ENCODE data around the gene XXYLT1.

XXYLT1 gene

DNA sequence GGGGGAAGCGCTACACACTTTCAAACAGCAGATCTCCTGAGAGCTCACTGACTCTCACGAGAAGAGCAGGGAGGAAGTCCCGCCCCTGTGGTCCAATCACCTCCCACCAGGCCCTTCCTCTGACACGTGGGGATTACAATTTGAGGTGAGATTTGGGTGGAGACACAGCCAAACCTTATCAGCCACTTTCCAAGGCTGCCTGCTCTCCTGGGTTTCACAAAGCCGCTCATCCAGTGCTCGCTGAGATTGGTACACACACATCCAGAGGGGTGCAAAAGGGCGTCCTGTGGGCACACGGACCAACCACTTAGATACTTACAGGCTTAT lies 23.1 kb downstream of the XXYLT1 start:
- DNase-seq: peak in 1 of 2 donors; percentile 19
- Histone ChIP-seq H3K36me3 (peaks cover 0 to 4% (median 0%) of the 10 kb centered on the region in 3 donors), H3K4me3 (no peak overlapping the region), H3K9me3 (no peaks in the 10 kb centered on the region), H3K27ac (no peak overlapping the region), H3K4me1 (no peaks in the 10 kb centered on the region), H3K27me3 (no peaks in the 10 kb centered on the region)
- TF ChIP-seq CTCF (IDR thresholded peaks at IDR 0.05): no peak
- intact Hi-C loops (cut with DNase I; ENCODE audit: low total_unique reads): no loop called here

DNA sequence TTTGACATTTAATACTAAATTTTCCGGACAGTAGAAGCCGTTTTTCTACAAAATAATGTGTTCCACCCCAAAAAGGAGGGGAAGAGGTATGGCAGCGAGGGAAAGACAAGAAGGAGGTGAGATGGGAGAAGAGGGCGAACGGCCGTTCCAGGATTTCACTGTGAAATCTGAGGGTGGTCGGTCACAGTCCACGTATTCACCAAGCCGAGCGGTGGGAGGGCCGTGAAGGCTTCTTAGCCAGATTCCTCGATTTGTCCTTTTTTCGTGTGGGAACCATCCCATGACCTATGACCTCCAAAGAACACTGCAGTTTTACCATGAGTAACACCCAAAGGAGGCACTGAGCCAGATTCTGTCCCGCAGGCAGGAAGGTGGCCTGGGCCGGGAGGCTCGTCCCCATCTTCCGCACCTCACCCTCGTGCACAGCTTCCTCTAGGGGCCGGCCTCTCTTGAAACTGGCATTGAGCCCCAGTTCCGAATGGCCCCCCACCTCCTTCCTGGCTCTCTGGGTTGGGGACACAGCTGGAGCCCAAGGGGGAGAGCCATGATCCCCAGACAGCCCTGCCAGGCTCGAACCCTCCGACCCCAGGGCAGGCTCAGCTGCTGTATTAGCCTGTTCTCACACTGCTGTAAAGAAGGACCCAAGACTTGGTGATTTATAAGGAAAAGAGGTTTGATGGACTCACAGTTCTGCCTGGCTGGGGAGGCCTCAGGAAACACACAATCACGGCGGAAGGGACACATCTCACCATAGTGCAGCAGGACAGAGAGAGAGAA lies 23.7 kb downstream of the XXYLT1 start:
- no peak for TF ChIP-seq CTCF (IDR thresholded peaks at IDR 0.05)
- no peak overlapping the region for H3K27ac ChIP-seq
- intact Hi-C loops (cut with DNase I; ENCODE audit: low total_unique reads): no loop called here
- no peaks in the 10 kb centered on the region for H3K9me3 ChIP-seq
- no peaks in the 10 kb centered on the region for H3K27me3 ChIP-seq
- H3K4me1 ChIP-seq: no peaks in the 10 kb centered on the region
- DNase-seq: peak in 1 of 2 donors; percentile 45
- H3K36me3 ChIP-seq: peaks cover 0 to 4% (median 0%) of the 10 kb centered on the region in 3 donors
- H3K4me3 ChIP-seq: no peak overlapping the region

GRCh38 chr3:195246581-195246995 lies 24.4 kb downstream of the XXYLT1 start:
- no peaks in the 10 kb centered on the region for H3K4me1 ChIP-seq
- DNase-seq: peak in 1 of 2 donors; percentile 43
- H3K27me3 ChIP-seq: no peaks in the 10 kb centered on the region
- H3K27ac ChIP-seq: no peak overlapping the region
- intact Hi-C loops (cut with DNase I; ENCODE audit: low total_unique reads): no loop called here
- no peak overlapping the region for H3K4me3 ChIP-seq
- H3K36me3 ChIP-seq: peaks cover 0 to 4% (median 0%) of the 10 kb centered on the region in 3 donors
- no peak for TF ChIP-seq CTCF (IDR thresholded peaks at IDR 0.05)
- H3K9me3 ChIP-seq: no peaks in the 10 kb centered on the region

DNA sequence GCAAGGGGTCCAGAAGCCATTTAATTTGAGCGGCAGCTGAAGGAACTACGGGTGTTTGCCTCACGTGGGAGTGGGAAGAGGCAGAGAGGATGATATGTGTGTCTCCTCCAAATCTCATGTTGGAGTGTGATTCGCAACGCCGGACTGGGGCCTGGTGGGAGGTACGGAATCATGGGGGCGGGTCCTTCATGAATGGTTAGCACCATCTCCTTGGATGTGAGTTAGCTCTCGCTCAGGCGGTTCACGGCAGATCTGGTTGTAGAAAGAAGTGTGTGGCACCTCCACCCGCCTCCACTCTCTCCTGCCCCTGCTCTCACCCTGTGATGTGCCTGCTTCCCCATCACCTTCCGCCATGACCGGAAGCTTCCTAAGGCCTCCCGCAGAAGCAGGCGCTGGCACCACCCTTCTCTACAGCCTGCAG lies 25.4 kb downstream of the XXYLT1 start:
- Histone ChIP-seq H3K4me1 (peaks cover 0 to 5% (median 3%) of the 10 kb centered on the region in 4 donors), H3K36me3 (peaks cover 0 to 4% (median 0%) of the 10 kb centered on the region in 3 donors), H3K27ac (no peak overlapping the region), H3K4me3 (no peak overlapping the region), H3K9me3 (no peaks in the 10 kb centered on the region), H3K27me3 (no peaks in the 10 kb centered on the region)
- no peak for TF ChIP-seq CTCF (IDR thresholded peaks at IDR 0.05)
- DNase-seq: peak in 1 of 2 donors; percentile 54
- intact Hi-C loops (cut with DNase I; ENCODE audit: low total_unique reads): no loop called here

- H3K27ac ChIP-seq: no peak overlapping the region
- H3K4me1 ChIP-seq: peaks cover 3 to 24% (median 21%) of the 10 kb centered on the region in 4 donors
- H3K4me3 ChIP-seq: no peak overlapping the region
- H3K36me3 ChIP-seq: peaks cover 0 to 4% (median 0%) of the 10 kb centered on the region in 3 donors
- H3K9me3 ChIP-seq: no peaks in the 10 kb centered on the region
- intact Hi-C loops (cut with DNase I; ENCODE audit: low total_unique reads): no loop called here
- H3K27me3 ChIP-seq: no peaks in the 10 kb centered on the region
- peak in 1 of 2 donors; percentile 48 for DNase-seq
- no peak for TF ChIP-seq CTCF (IDR thresholded peaks at IDR 0.05)
These were observed 29.2 kb downstream of the XXYLT1 start for GRCh38 chr3:195241592-195242355.

Data from tibial artery (tissue), 4 donors.